Measurements from ENCODE around the gene MSTO1. TPM values are rescaled to one million over a fixed set of nuclear protein-coding genes. Genes with fewer than 3 reads are reported as not detected.

Gene MSTO1
- total and polyA plus RNA-seq, 2 of the 4 experiments (the other 2 are of a cell fraction), result 21.7 to 38.3 TPM

GRCh38 chr1:155648207-155649147 lies 38.5 kb downstream of the MSTO1 start:
- ChIA-PET CTCF (interaction anchor here (0.5 to 1.1 kb wide), 3 partner anchors 49 to 398 kb away, joined by 3 to 6 read pairs (median 3); no protein-coding TSS in a partner anchor), POLR2A (ENCODE audit: unreplicated experiment) (no interaction called here)
- peaks cover 0 to 19% of the 10 kb centered on the region in 2 experiments for H3K79me1 ChIP-seq (ENCODE audit: low read depth in 1 of 2, low read length in 2 of 2)
- H3K4ac ChIP-seq (ENCODE audit: low read depth, low read length), result peak overlapping the region; percentile 79
- H3K27ac ChIP-seq (ENCODE audit: insufficient read depth, low read length), result peak overlapping the region; percentile 69
- peak overlapping the region; percentile 78 for H3K4me2 ChIP-seq (ENCODE audit: low read depth, low read length)
- 70% methylated on average over 4 of the region's 11 CpGs; no CpG with 5 or more reads in 1 of the 2 experiments for WGBS, 2 experiments (ENCODE audit: extremely low coverage in 2 of 2, insufficient read length in 1 of 2)
- H3K9me3 ChIP-seq (ENCODE audit: control insufficient read depth, insufficient read depth, low read length), result peaks cover 5% of the 10 kb centered on the region; the same call in 1 of the 2 replicates
- H3K4me3 ChIP-seq (ENCODE audit: insufficient read depth, low read depth, low read length), result peak overlapping the region; percentile 32; the same call in 1 of the 2 replicates
- no peaks in the 10 kb centered on the region for H3K27me3 ChIP-seq (ENCODE audit: control insufficient read depth, insufficient read depth, low read length)
- H2BK120ac ChIP-seq (ENCODE audit: low read depth, low read length), result peak overlapping the region; percentile 84
- dilution Hi-C loops (cut with HindIII; ENCODE audit: low sequenced_read_pairs, unreplicated experiment) (no loop called here), intact Hi-C loops (cut with micrococcal nuclease) (loop anchor here (1.0 to 5.0 kb wide), 5 partner anchors 41 to 472 kb away; partner anchors contain the start of genes HCN3 and RUSC1), in situ Hi-C loops (cut with MboI; ENCODE audit: low sequenced_read_pairs) (no loop called here)
- no peaks in the 10 kb centered on the region for H3K36me3 ChIP-seq (ENCODE audit: control insufficient read depth, insufficient read depth, low read length)
- peak overlapping the region; percentile 76; the same call in 1 of the 2 replicates for H3K9ac ChIP-seq (ENCODE audit: low read depth, low read length)
- peak overlapping the region; percentile 68; the same call in 1 of the 2 replicates for H2AK5ac ChIP-seq (ENCODE audit: low read depth, low read length)
- H4K5ac ChIP-seq (ENCODE audit: low read depth, low read length), result peak overlapping the region; percentile 76
- DNase-seq (peak; percentile 94), ATAC-seq (ENCODE audit: low read depth) (peak; percentile 92)
- peak overlapping the region; percentile 73 for H2AFZ ChIP-seq (replicated peaks; ENCODE audit: low read length, poor library complexity)
- H3K4me1 ChIP-seq (ENCODE audit: control insufficient read depth, insufficient read depth, low read length), result peaks cover 8% of the 10 kb centered on the region
- no TSS peak for BruUV-seq (replicated peaks)
- 0 out of 2 replicates have a peak, but pooled peaks have one; percentile 18 for TF ChIP-seq MXI1 (IDR thresholded peaks at IDR 0.05; ENCODE audit: borderline replicate concordance, low read depth, low read length)
- 0 out of 2 replicates have a peak, but pooled peaks have one; percentile 18 for TF ChIP-seq POLR2A (IDR thresholded peaks at IDR 0.05; ENCODE audit: low read depth, low read length)
- TF ChIP-seq FOS (IDR thresholded peaks at IDR 0.05; ENCODE audit: low read depth, low read length), result peak; percentile 62; the same call in 1 of the 2 replicates
- TF ChIP-seq RAD21 (IDR thresholded peaks at IDR 0.05; ENCODE audit: low read length), result peak; percentile 81
- TF ChIP-seq CEBPB (IDR thresholded peaks at IDR 0.05; ENCODE audit: low read depth, low read length), result peak; percentile 68
- peak; percentile 83 for TF ChIP-seq CTCF (conservative IDR thresholded peaks at IDR 0.05; ENCODE audit: low read depth, low read length)
- TF ChIP-seq RCOR1 (IDR thresholded peaks at IDR 0.05; ENCODE audit: insufficient replicate concordance, low read length), result no peak
- peak; percentile 54 for TF ChIP-seq SMC3 (IDR thresholded peaks at IDR 0.05; ENCODE audit: low read depth, low read length)
- no peak for TF ChIP-seq RFX5 (IDR thresholded peaks at IDR 0.05; ENCODE audit: low read depth, low read length)
- TF ChIP-seq MAFK (IDR thresholded peaks at IDR 0.05; ENCODE audit: low read depth, low read length), result peak; percentile 23; the same call in 1 of the 2 replicates
- no peak for TF ChIP-seq CHD1 (IDR thresholded peaks at IDR 0.05; ENCODE audit: low read depth, low read length)
- peak overlapping the region; percentile 73; the same call in 1 of the 2 replicates for H3K56ac ChIP-seq (ENCODE audit: extremely low read depth, insufficient read depth, low read length)
- peak overlapping the region; percentile 80 to 92 for H4K8ac ChIP-seq (ENCODE audit: low read depth in 2 of 2, low read length in 2 of 2)
- H3K9me1 ChIP-seq (ENCODE audit: insufficient read depth, low read length), result 0 out of 2 replicates have a peak, but pooled peaks cover 4% of the 10 kb centered on the region
- peak overlapping the region; percentile 86; the same call in 1 of the 2 replicates for H3K14ac ChIP-seq (replicated peaks; ENCODE audit: low read depth, low read length)
- peak overlapping the region; percentile 17; the same call in 1 of the 2 replicates for H2BK20ac ChIP-seq (ENCODE audit: low read depth, low read length)
- peak overlapping the region; percentile 51; the same call in 1 of the 3 replicates for H2BK15ac ChIP-seq (ENCODE audit: low read depth, low read length)
- H4K20me1 ChIP-seq (ENCODE audit: insufficient read depth, low read length), result no peaks in the 10 kb centered on the region
- H3K18ac ChIP-seq (ENCODE audit: low read depth, low read length), result peak overlapping the region; percentile 25; the same call in 1 of the 2 replicates
- peak overlapping the region; percentile 84 for H4K91ac ChIP-seq (ENCODE audit: insufficient read depth, low read depth, low read length)
- peak overlapping the region; percentile 86 for H2BK5ac ChIP-seq (ENCODE audit: low read depth, low read length, poor library complexity, severe bottlenecking)
- no peak overlapping the region for H2AK9ac ChIP-seq (replicated peaks; ENCODE audit: low read depth, low read length, poor library complexity)
- 0 out of 2 replicates have a peak overlapping the region, but pooled peaks have one; percentile 57 for H3K23ac ChIP-seq (ENCODE audit: low read depth, low read length)

Data from IMR-90 (cell line).